Stimulated activated CD4-positive, alpha-beta T cell treated with anti-CD3 and anti-CD28 coated beads, Interleukin-2, amount 100 ng/mL, for 4 hours (primary cell): ENCODE measurements around the gene MT3.
"Not testable (repeated sequence)": the region's sequence is repeated elsewhere in the genome, so short reads cannot be mapped to it uniquely, and the experiment has no call there.

Experiments used
- DNase-seq: peaks from one replicate; pipeline ENCODE4 v3.0.0-alpha.2; 2020; ENCODE audit warnings: low read depth

Gene MT3

DNA sequence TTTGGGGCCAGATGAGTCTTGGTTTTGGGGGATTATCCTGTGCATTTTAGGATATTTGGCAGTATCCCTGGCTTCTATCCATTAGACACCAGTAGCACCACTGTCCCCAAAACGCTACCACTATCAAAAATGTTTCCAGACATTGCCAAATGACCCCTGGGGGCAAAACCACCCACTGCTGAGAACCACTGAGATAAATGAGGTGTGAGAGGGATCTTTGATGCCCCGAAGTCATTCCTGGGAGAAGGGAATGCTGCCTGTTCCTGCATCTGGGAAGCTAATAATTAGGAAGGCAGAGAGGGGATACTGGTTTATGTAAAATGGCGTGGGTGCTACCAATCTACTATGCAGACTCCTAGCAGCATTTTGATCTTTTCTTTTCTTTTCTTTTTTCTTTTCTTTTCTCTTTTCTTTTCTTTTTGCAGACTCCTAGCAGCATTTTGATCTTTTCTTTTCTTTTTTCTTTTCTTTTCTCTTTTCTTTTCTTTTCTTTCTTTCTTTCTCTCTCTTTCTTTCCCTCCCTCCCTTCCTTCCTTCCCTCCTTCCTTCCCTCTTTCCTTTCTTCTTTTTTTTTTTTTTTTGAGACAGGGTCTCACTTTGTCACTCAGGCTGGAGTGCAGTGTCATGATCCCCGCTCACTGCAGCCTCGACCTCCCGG, 8.8 kb upstream of the MT3 start:
- no peak for DNase-seq

DNA sequence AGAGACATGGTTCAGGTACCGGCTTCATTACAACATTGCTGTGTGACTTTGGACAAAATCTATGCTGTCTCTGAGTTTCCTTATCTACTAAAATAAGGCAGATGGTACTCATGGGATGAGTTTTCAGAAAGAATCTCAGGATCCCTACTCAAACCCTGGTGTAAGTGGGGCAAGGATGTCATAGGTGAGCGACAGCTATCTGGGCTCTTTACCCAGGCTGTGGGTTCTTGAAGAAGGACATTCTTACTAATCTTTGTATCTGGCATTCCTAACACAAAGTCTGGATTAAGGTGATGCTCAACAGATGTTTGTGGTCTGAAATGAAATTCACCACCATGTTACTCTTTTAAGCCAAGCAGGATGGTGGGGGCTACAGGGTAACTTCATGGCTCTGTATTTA, 6.4 kb upstream of the MT3 start:
- DNase-seq, result not testable (repeated sequence)

DNA sequence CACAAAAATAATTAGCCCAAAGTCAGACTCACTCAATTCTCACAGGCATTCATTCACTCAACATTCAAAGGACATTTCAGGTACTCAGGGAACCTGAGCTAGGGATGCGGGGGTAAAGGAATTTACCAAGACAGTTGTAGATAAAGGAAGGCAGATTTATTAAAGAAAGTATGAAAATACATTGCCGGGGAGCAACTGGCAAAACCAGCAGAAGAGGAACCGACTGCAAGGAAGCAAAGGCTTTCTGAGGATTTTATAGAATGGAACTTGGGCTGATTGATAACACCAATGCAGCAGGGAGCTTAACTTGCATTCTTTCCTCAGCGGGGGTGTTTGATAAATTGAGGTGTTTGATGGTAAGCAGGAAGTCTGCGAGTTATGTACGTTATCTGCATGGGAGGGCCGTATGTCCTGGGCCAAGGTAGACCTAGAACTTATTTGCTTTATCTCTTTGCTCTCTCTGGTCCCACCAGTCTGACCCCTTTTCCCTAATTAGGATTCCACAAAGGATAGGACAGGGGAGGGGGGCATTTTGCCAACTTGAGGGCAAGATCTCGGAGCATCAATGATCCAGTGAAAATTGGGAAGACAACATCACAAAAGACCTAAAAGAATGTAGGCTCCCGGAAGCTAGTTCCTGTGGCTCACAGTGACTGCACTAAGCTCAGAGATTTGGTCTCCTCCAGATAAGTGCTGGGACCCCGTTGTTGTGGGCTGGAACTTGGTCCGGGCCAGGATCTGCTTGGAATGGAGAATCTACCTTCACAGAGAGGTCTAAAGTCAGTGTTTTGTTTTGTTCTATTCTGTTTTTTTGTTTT, 5.8 kb upstream of the MT3 start:
- no peak for DNase-seq

DNA sequence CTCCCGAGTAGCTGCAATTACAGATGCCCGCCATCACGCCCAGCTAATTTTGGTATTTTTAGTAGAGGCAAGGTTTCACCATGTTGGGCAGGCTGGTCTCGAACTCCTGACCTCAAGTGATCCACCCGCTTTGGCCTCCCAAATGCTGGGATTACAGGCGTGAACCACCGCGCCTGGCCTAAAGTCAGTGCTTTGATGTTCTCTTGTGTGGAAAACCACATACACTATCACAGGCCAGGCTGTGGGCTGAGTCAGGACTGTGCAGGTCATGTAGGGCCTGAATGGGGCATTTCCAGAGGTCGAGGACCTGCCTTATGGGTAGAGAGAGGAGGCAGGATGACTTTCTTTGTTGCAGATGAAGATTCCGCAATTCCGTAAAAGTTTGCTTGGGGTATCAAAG, 5.1 kb upstream of the MT3 start:
- no peak for DNase-seq

DNA sequence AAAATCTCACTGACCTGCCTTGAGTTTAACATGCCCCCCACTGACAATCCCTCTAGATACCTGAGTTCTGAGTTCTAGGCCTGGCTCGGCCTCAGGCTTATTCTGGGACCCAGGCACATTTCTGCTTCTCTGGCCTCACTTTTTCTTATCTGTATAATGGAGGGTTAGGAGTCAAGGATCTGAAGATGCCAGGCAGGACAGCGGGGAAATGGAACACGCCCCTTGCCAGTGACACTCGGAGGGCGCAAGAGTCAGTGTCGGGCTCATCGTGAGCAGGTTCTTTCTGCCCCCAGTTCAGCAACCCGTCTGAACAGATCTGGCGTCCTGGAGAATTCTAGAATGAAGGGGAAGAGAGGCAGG, 567 bp upstream of the MT3 start:
- no peak for DNase-seq

DNA sequence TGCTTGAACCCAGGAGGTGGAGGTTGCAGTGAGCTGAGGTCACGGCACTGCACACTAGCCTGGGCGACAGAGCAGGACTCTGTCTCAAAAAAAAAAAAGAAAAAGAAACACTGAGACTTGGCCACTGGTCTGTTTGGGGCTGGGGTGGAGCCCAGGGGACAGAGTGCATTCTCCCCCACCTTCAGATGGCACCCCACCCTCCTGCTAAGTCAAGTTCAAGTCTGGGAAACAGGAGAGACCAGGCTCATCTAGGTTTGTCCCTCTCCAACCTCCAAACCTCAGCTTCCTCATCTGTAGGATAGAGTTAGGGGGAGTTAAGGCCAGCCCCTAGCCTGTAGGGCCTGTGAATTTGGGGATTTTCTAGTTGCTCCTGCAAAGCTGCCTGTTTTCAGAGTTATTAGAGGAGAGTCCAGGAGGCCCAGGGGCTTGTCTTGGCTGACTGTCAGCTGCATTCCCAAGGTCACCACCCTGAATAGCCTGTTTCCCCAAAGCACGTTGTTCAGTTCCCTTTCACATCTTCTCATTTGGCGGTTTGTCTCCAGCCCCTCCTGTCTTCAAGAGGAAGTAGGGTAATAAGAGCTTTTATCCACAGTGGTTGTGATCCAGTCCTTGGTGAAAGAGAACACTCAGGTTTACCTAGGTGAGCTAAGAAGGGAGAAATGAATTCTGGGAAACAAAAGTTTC, 2.2 kb downstream of the MT3 start:
- DNase-seq, result no peak

DNA sequence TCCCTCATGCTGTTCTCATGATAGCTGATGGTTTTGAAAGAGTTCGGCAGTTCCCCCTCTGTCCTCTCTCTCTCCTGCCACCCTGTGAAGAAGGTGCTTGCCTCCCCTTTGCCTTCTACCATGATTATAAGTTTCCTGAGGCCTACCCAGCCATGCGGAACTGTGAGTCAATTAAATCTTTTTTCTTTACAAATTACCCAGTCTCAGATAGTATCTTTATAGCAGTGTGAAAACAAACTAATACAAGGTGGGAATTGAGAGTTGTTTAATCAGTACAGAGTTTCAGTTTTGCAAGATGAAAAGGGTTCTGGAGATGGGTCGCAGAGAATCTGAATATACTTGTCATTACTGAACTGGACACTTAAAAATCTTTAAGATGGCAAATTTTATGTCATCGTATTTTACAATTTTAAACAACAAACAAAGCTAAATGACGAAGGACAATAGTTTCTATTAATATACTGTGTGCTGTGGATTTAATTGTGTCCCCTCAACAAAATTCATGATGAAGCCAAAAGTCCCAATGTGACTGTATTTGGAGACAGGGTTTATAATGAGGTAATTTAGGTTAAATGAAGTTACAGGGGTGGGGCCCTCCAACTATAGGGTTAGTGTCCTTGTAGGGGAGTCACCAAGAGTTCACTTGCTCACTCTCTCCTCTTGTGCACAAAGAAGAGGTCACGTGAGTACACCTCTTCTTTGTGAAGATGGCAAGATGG, 4.4 kb downstream of the MT3 start:
- no peak for DNase-seq

DNA sequence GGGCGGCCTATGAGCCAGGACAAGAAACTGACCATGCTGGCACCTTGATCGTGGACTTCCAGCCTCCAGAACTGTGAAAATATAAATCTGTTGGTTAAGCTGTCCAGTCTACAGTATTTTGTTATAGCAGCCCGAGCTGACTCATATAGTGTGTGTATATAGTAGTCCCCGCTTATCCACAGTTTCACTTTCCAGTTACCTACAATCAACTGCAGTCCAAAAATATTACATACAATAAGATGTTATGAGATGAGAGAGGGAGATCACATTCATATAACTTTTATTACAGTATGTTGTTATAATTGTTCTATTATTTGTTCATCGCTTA, 4.9 kb downstream of the MT3 start:
- DNase-seq, result no peak

DNA sequence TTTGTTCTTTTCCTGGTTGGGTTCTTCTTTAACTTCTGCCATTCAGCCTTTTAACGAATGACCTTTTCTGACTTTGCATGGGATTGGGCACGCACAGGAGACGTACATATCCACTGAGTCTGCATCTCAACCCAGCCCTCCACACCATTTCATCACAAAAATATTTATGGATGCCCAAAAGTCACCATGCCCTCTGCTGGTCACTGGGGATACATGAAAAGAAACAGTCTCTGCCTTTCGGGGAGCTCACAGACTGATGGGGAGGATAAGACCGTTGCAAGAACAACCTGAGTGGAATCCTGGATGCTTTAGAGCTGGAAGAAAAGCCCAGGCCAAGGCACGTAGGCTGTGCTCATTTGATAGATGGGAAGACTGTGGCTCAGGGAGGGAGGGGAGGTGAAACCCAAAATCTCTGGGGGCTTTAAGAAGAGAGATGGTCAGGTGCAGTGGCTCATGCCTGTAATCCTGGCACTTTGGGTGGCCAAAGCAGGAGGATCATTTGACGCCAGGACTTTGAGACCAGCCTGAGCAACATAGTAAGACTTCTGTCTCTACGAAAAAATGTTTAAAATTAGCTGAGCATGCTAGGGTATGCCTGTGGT, 11.2 kb downstream of the MT3 start:
- no peak for DNase-seq

DNA sequence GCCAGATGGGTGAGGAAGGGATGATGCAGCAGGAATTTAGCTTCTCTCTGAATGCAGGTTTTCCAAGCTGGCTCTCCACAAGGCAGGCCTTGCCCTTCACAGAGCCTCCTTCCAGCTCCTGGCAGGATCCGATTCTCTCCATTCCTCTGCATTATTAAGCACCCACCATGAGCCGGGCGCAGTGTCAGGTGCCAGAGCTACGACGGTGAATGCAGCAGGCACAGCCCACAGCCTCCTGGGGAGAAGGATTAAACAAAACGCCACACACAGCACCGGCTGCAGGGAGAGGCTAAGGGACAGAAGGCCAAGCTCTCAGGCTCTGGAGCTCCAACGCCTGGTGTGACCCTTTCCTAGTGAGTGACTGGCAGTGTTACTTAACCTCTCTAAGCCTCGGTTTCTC, 12.0 kb downstream of the MT3 start:
- DNase-seq, result no peak

DNA sequence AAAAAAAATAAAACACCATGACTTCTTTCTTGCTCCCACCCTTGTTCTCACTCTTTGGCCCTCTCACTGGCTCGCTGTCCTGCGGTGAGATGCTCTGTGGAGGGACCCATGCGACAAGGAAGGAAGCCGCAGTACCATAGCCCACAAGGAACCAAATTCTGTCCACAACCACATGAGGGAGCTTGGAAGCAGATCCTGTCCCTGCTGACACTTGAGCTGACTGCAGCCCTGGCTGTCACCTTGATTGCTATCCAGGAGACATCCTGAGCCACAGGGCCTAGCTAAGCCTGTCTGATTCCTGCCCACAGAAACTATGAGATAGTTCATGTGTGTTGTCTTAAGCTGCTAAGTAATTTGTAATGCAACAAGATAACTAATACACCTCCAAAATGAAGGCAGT, 14.3 kb downstream of the MT3 start:
- DNase-seq, result no peak

DNA sequence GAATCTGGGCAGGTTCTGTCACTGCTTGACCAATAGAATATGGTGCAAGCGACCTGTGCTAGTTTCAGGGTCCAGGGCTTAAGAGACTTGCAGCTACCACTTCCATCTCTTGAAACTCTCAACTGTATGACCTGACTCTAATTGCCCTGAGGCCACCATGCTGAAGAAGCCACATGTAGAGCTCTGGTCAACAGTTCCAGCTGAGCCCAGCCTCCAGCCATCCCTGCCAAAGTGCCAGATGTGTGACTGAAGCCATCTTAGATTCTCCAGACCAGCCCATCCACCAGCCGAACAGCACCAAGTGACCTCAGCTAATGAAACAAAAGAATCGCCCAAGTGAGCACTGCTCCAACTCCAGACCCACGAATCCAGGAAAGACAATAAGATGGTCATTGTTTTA, 15.6 kb downstream of the MT3 start:
- no peak for DNase-seq

DNA sequence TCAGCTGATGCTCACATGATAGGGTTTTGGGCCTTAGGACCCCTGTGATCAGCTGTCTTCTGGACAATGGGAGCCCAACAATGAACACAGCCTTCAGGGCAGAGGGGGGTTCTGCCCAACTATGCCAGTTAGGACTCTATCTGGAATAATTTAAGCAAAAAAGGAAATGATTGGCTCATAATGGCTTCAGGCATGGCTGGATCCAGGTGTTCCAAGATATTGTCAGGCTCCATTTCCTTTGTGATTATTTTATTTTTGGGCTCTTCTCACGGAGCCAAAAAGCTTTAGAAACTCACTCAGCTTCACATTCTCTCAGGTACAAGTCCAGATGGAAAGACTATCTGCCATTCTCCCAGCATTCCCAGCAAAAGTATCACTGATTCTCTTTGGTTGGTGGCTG, 16.1 kb downstream of the MT3 start:
- no peak for DNase-seq

DNA sequence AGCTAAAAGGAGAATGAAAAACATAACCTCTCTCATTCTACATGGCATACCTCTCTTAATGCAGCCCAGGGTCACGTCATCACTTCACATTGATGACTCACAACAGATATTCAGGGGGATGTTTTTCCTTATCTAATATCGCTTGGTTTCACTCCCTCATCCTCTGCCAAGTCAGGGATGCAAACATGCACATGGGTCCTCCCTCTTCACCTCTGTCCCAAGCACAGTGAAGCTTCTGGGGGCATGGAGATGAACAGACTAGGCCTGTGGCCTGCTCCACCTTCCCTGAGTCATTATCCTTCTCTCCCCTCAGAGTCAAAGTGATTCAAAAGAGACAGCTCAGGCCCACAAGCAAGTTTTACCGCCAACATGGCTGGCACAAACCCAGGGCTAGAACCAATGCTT, 16.7 kb downstream of the MT3 start:
- no peak for DNase-seq

DNA sequence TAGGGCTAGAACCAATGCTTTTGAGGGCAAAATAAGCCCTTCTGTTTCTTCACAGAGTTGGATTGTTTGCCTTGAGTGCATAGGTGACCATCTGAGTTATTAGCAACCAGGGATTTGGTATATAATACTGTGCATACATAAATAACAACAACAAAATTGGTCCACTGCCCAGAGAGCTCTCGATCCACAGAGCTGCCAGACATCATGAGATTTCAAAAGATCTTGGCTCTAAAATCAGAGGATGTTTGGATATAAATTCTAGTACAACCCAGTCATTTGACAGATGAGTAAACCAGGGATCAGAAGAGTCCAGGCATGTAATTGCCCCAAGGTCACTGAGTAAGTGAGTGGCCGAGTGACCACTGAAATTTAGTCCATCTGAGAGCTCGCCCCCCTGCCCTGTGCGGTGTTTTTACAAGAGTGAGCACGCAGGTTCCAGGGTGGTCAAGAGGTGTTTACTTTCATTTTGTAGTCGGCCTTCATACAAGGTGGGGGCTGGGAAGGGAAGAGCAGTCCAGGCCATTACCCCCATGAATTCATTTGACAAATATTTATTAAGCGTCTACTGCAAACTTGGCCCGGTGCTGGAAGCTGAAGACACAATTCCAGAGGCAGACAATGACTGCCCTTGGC, 17.3 kb downstream of the MT3 start:
- no peak for DNase-seq

DNA sequence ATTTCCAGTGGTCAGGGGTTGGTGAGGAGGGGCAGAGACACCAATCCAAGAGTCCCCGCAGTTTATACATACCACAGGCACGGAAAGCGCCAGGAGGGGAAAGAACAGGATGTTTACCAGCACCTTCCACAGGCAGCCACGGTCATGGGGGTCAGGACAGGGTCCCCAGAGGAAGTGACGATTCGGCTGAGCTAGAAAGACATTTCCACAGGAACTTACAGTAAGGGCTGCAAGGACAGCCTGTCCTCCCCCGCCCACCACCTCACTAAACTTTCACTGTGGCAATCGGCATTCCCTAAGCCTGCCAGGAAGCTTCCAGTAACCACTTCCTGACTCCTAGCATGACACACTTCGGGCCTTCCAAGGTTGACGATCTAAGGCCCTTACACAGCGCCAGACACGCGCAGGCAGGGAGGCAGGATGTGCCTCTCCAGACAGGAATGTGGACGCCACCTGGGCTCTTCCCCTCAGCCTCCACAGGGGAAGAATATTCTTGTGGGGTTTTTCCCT, 17.8 kb downstream of the MT3 start:
- no peak for DNase-seq

DNA sequence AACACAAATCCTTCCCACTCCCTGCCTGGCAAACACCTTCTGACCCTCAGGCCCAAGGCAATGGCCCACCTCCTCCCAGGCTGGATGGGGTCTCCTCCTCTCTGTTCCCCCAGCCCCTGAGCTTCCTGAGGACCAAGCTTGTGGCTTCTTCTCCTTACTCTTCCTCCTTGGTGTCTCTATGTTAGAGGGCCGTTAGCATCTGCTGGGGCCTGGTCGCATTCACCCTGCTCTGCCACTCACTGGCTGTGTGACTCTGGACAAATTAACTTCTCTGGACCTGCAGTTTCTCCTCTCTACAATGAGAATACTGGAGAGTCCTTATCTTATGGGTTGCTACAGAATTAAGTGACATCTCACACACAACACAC, 18.3 kb downstream of the MT3 start:
- no peak for DNase-seq

DNA sequence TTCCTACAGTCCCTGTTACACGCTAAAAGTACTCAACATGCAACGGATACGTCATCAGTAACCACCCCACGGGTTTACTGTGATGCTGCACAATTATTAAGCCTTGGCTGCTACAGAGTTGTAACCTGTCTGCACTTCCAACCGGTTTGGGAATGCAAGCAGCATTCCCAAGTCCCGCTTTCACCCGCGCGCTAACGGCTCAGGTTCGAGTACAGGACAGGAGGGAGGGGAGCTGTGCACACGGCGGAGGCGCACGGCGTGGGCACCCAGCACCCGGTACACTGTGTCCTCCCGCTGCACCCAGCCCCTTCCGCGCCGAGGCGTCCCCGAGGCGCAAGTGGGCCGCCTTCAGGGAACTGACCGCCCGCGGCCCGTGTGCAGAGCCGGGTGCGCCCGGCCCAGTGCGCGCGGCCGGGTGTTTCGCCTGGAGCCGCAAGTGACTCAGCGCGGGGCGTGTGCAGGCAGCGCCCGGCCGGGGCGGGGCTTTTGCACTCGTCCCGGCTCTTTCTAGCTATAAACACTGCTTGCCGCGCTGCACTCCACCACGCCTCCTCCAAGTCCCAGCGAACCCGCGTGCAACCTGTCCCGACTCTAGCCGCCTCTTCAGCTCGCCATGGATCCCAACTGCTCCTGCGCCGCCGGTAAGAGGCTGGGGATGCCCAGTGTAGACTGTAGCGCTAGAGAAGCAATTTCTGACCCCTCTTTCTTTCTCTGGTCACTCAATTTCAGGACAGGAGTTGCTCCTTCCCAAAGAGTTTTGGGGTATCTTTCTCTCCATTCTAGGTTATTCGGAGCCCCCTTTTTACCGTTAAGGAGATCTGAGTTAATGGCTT, 18.9 kb downstream of the MT3 start, which contains the start of gene MT2A:
MT2A (plus strand) TSS at position 542 of the 833 bp plus-strand sequence; CDS start at position 614, 72 bp downstream.
- DNase-seq, result peak; percentile 83

DNA sequence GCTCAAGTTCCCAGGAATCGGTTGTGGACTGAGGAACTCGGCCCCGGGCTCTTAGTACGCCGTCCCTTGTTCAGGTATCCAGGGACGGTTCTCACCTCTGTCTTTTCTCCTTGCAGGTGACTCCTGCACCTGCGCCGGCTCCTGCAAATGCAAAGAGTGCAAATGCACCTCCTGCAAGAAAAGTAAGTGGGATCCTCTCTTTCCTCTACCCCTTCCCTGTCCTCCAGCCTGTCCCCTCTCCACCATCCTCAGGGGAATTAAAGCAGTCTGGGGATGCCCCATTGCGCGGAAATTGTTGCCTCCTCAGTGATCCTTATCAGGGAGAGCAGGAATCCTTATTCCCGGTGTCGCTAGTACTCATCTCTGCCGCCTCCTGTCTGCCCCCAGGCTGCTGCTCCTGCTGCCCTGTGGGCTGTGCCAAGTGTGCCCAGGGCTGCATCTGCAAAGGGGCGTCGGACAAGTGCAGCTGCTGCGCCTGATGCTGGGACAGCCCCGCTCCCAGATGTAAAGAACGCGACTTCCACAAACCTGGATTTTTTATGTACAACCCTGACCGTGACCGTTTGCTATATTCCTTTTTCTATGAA, 19.6 kb downstream of the MT3 start:
- DNase-seq, result no peak

DNA sequence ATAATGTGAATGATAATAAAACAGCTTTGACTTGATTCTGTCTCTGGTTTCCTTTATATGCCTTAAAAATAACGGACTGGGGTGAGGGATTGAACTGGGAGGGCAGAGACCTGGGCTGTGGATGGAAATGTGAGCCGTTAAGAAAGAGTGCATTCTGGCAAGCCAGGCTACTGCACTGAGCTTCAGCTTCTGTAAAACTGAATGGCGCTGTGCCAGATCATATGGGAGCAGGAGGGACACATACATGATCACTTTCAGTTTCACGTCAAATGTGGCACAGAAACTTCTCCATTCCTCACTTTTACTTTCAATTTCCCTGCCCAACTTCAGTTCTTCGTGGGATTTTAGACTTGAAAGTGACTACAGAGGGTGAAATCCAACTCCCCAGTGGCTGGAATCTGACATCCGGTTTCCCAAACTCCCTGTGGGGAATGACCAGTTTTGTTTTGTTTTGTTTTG, 20.2 kb downstream of the MT3 start:
- peak; percentile 72 for DNase-seq
